Right ventricle myocardium inferior (tissue), 1 donor: ENCODE results near the gene LRCH3. TPM values are rescaled to one million over a fixed set of nuclear protein-coding genes. Genes with fewer than 3 reads are reported as not detected.

Source experiments
- ATAC-seq: fragments of 200-7000 bp; cut with Tn5 transposase; one replicate; pipeline ENCODE4 v1.9.1; 2020; ENCODE audit warnings: mild to moderate bottlenecking, moderate library complexity
- DNase-seq: peaks from one replicate; pipeline ENCODE4 v3.0.0; 2021; ENCODE audit errors: missing footprints
- intact Hi-C: fragments of 100-400 bp; cut with DNase I; formaldehyde crosslinking; loops from one replicate; pipeline ENCODE4 v1.11.0; 2022
- long read RNA-seq: library from polyadenylated mRNA; unstranded; transcript quantifications from one replicate; pipeline ENCODE4 v2.0.0, GENCODE V29; 2021
- total RNA-seq: library from RNA; stranded (reverse); fragmentation: NEBNext Ultra II Directional; extraction: Animal tissue kit (Norgen Biotek cat#: 25700); gene quantifications from one replicate; pipeline ENCODE4 v1.2.1, GENCODE V29; 2021
- donor health status: DM: no; HTN: yes; CAD: no; lungs with severe emphysema.

Gene LRCH3
- total RNA-seq = 17.9 TPM
- long read RNA-seq, partial matches to known transcripts = 1 of 9 reads
- long read RNA-seq, other reads (novel, unspliced or antisense) = 8 of 9 reads

DNA sequence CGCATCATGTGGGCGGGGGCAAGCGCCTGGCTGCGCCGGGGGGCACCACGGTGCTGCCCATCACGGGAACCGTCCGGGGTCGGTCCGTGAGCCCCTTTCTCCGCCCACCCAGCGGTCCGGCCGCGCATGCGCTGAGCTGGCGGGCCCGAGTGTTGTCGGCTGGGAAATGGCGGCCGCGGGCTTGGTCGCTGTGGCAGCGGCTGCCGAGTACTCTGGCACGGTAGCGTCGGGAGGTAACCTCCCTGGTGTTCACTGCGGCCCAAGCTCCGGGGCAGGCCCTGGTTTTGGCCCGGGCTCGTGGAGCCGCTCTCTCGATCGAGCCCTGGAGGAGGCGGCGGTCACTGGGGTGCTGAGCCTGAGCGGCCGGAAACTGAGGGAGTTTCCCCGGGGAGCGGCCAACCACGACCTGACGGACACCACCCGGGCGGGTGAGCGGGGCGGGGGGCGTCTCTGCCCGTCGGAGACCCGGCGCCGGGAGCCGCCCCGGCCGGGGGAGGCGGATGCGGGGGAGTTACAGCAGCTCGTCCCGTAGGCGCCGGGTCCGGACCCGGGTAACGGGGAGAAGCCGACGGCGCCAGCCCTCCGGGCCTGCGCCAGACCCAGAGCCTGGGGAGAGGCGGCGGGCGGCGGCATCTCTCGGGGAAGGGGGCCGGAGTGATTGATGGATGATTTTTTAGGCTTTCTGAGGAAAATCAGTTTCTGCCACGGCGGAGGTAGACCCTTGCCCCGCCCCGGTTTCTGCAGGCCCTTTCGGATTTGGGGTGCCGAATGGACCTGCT lies at the start of gene LRCH3:
LRCH3 (plus strand) TSS at position 142 of the 779 bp plus-strand sequence; CDS start at position 167, 25 bp downstream.
- DNase-seq (peak; percentile 91), ATAC-seq (peak; percentile 90)
- intact Hi-C loops = loop anchor here (5.0 kb wide), 1 partner anchor 39 kb away; no protein-coding TSS in a partner anchor

DNA sequence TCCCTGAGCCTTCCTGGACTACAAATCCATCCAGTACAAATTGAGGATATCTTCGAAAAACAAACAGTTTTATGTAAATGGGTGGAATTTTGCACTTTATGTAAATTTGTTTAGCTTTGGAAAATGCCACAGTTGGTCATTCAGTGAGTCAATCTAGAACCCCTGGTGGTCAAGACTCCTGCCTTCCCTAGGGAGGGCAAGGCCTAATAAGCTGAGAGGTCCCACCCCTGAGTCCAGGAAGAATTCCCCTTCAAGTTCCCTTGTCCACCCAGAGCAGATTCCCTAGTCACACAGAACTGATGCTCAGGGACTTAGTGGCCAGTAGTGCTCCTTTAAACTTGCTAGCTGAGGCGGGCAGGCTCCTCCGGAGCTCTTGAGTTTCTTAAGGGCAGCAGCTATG lies 48.3 kb upstream of the LRCH3 start:
- ATAC-seq = no peak
- intact Hi-C loops = no loop called here

DNA sequence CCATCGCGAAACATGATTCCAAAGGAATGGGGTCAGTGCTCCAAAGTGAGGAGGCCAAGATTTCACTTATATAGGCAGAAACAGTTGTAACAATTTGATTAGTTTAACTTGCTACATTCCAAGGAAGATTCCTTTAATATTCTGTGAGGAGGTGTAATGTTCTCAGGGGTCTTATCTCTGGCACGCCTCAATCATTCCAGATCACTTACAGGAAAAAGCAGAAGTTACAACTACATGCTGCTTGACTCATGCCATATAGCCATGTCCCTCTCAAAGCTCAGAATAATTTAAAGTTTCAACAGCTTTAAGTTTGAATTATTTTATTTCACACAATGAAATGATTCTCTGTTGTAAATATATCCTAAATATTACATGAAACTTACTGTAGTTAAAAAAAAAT lies 44.8 kb upstream of the LRCH3 start:
- ATAC-seq = no peak
- intact Hi-C loops = no loop called here
- DNase-seq = no peak

More for the DNA sequence above, 48.3 kb upstream of the LRCH3 start:
- no peak for DNase-seq

DNA sequence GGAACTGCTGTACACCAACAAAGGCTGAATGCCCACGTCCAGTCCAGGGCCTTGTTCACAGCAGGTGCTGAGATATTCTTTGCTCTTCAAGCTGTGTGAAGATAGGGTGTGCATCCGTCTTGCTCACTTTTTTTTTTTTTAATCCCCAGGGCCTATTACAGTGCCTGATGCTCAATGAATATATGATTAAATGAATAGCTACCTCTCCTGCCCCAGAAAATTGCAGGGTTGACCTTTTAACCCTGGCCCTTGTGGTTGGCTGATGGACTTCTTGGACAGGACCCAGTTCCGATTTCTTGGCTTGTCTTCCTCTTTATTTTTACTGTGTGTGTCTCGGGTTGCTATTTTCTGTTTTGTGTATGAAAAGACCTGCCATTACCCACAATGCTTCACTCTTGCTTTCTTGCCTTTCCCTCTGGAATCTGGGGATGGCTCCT lies 44.2 kb upstream of the LRCH3 start:
- no peak for ATAC-seq
- intact Hi-C loops = no loop called here
- no peak for DNase-seq

DNA sequence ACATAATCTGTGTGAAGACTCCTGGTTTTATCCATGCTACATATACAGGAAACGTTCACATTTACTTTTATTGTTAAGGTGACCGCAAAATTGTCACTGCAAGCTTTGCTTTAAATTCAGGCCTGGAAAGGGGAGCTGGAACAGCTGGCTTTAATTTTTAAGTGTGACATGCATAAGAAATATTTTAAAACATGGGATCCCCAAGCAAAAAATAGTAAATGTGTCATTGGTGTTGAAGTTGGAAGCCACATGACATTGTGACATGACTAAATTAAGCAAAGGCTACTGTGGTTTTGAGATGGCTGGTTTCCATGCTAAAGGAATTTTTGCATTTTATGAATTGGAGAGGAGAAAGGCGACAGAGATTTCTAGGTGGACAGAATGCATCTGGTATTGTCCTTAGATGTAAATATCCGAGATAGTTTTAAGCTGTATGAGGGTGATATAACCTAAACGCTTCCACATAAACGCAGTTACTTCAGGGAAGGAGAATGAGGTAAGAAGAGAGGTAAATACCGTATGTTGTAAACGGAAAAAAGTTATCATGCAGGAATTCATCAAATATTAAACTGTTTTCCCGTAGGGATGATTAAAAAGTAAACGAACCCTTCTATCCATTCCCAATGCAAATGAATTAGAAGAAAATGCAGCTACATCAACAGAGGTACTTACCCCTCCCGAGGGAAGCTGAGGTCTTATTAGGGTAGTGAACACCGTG lies 42.3 kb upstream of the LRCH3 start:
- ATAC-seq = no peak
- intact Hi-C loops = loop anchor here (2.0 kb wide), 1 partner anchor 36 kb away; no protein-coding TSS in a partner anchor
- DNase-seq = no peak

DNA sequence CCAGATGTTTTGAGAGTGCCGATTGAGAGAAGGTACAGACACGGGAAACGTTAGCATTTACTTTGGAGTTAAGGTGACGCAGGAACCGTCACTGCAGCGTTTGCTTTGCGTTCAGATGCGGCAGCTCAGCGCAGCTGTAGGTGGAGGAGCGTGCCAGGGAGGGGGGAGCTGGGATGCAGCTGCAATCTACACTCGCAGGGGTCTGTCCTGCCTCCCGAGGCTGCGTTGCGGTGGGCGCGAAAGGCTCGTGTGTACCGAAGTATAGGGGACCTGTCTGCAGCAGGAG lies 41.8 kb upstream of the LRCH3 start:
- no peak for DNase-seq
- ATAC-seq = peak; percentile 24
- intact Hi-C loops = loop anchor here (2.0 kb wide), 1 partner anchor 36 kb away; no protein-coding TSS in a partner anchor

DNA sequence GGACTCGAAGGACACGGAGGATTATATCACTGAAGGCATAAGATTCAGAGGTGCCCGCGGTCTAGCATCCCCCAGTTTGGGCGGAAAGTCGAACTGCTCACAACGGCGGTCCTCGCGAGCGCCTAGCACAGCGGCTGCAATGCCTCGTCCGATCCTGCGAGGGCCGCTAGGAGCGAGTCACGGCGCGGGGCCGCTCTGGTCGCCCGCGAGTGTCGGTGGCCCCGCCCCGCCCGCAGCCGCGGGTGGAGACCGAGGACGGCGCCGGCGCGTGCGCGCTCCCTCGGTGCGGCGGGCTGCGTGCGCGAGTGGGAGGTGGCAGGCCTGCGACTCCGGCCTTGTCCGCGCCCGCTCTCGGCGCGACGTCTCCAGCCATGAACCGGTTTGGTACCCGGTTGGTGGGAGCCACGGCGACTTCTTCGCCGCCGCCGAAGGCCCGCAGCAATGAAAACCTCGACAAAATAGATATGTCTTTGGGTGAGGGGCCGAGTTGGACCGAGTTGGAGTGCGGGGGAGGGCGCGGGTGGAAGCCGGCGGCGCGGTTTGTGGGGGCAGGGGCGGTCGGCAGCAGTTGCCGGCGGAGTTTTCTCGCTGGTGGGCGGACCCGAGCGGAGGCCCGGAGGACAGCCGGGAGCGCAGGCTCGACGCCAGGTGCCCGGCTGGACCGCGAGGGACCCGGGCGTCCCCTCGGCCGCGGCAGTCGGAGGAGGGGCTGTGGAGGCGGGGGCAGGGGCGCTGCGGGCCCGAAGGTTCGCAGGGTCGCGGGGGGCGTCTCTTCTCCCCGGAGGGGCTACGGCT lies 41.3 kb upstream of the LRCH3 start, which contains the start of gene FYTTD1:
FYTTD1 (plus strand) TSS at position 283 of the 795 bp plus-strand sequence; CDS start at position 372, 89 bp downstream.
- intact Hi-C loops = loop anchor here (2.0 to 5.0 kb wide), 2 partner anchors 37 to 43 kb away; partner anchors contain the start of gene LRCH3
- peak; percentile 97 for ATAC-seq

DNA sequence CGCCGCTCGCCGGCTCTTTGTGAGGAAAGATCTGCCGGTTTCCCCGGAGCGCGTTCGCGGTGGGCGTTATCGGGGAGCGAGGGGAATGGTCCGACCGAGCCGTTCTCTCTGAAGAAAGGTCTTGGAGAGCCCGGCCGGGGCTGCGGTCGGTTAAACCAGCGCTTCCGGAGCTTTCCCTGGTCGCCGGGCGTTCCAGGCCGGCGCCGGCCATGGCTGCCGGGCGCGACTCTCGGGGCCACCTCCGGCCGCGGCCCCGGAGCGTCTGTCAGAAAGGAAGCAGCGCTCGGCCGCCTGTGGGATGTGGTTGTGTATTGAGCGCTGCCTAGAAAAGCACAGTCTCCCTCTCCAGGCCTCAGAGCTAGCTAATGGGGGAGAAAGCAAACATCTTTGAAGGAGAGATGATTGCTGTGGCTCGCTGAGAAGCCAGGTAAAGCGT lies 40.6 kb upstream of the LRCH3 start:
- intact Hi-C loops = loop anchor here (5.0 kb wide), 1 partner anchor 42 kb away; the partner anchor contains the start of gene LRCH3
- peak; percentile 93 for DNase-seq
- peak; percentile 65 for ATAC-seq

More for the DNA sequence above, 41.3 kb upstream of the LRCH3 start, which contains the start of gene FYTTD1:
- peak; percentile 97 for DNase-seq

DNA sequence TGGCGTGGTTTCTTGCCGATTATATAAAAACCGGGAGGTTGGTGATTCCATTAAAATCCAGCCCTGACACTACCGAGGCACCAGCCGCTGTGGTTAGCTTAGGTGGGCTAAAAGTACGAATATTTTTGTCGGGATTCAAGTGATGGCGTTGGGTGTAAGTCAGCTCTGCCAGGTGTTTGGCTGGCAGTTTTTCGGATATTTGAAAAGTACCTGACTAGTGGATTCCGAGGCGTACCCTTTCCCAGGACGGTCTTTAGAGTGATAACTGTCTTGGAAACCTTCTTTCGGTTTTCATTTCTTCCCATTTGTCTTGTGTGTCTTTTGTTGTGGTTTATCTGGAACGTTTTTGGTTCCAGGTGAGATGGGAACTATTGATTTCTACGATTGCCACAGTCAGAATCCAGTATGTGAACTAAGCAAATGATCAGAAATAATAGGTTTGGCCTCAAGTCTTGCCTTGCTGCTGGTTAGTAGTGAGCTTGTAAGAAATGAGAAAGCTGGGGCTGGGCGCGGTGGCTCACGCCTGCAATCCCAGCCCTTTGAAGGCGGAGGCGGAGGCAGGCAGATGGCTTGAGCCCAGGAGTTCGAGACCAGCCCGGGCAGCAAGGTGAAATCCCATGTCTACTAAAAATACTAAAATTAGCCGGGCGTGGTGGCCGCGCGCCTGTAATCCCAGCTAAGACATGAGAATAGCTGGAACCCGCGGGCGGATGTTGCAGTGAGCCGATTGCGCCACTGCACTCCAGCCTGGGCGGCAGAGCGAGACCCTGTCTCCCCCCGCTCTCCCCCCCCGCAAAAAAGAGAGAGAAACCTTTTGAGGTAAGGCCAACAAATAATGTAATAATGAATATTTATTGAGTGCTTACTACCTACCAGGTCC lies 40.0 kb upstream of the LRCH3 start:
- DNase-seq = peak; percentile 84
- intact Hi-C loops = loop anchor here (5.0 kb wide), 1 partner anchor 41 kb away; the partner anchor contains the start of gene LRCH3
- no peak for ATAC-seq

DNA sequence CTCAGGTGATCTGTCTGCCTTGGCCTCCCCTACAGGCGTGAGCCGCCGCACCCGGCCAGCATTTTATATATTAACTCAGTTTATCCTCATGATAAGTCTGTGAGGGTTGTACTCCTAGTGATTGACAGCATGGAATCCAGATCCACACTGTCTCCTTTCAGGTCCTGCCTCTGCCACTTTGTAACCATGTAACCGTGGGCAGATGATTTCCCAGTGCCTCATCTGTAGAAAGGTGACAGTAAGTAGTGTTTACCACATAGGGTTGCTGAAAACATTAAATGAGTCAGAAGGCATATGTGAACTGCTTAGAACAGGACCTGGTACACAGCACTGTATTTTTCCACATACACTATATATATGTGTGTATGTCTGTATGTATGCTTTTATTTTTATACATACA lies 38.9 kb upstream of the LRCH3 start:
- intact Hi-C loops = loop anchor here (5.0 kb wide), 1 partner anchor 40 kb away; the partner anchor contains the start of gene LRCH3
- DNase-seq (no peak), ATAC-seq (no peak)

DNA sequence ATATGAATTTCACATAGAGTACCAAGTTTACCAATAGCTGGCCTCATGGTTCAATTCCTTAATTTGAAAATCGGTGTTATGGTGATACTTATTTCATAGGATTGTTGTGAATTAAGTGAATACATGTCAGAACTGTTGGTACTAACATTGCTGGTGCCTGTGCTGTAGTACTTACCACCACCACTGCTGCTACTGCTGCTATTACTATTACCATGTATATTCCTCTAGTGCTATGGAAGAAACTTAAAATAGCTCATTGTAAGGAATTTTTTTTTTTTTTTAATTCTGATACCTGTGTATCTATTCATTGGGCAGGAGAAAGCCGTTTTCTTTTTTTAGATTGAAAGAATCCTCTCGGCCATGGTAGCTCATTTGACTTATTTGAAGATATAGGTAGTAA lies 37.8 kb upstream of the LRCH3 start:
- intact Hi-C loops = loop anchor here (5.0 kb wide), 1 partner anchor 39 kb away; the partner anchor contains the start of gene LRCH3
- DNase-seq = no peak
- no peak for ATAC-seq

DNA sequence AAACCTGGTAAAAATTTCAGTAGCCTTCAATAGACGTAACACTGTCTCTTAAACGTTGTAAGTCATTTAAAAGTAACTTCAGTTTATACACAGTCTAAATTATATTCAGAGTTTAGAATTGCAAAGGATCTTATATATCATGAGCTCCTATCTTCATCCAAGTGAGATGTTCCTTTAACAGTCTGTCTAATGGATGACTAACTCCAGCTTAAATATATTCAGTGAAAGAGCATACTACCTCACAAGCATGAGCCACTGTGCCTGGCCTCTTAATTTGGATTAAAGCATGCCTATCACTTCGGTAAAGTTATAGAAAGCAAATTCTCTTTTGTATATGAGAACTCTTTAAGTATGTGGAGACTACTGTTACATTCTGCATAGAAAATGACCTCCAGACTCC lies 34.4 kb upstream of the LRCH3 start:
- ATAC-seq (no peak), DNase-seq (no peak)
- intact Hi-C loops = no loop called here

DNA sequence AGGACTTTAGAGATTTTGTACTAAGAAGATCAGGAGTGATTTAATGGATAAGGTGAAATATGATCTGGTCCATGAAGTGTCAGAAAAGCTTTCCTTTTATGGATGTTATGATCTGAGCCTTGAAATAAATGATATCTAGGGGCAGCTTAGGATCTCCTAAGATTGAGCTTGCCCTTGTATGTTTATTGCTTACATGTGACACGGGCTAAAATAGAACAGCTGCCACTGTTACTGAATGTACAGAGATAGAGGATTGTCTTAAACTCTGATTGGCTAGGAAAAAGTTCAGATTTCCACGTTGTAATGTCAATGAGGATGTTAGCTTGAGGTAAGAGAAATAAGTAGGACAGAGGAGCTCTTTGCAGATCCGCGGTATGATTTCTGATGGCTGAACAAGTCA lies 32.5 kb upstream of the LRCH3 start:
- peak; percentile 44 for ATAC-seq
- no peak for DNase-seq
- intact Hi-C loops = no loop called here

DNA sequence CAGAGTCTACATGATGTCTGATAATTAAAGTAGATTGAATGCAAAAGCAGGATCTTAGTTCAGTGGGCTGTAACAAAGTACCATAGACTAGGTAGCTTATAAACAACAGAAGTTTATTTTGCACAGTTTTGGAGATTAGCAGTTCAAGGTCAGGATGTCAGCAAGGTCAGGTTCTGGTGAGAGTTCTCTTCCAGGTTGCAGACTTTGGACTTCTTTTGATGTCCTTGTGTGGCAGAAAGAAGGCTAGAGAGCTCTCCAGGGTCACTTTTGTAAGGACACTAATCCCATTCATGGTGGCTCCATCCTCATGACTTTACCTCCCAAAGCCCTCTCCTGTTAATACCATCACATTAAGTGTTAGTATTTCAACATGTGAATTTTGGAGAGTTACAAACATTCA lies 29.3 kb upstream of the LRCH3 start:
- no peak for DNase-seq
- intact Hi-C loops = no loop called here
- ATAC-seq = no peak

DNA sequence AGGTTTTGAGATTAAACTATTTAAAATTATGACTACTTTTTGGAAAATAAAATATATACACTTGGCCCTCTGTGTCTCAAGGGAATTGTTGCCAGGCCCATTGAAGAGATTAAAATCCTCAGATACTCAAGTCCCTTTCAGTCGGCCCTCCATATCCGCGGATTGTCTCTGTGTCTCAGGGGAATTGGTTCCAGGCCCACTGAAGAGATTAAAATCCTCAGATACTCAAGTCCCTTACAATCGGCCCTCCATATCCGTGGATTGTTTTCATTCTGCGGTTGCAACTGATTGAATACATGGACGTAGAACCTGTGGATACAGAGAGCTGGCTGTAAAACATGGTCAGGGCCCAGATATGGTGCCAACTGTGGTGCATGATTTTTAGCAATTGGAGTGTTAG lies 15.7 kb upstream of the LRCH3 start:
- ATAC-seq = no peak
- DNase-seq = no peak
- intact Hi-C loops = no loop called here

DNA sequence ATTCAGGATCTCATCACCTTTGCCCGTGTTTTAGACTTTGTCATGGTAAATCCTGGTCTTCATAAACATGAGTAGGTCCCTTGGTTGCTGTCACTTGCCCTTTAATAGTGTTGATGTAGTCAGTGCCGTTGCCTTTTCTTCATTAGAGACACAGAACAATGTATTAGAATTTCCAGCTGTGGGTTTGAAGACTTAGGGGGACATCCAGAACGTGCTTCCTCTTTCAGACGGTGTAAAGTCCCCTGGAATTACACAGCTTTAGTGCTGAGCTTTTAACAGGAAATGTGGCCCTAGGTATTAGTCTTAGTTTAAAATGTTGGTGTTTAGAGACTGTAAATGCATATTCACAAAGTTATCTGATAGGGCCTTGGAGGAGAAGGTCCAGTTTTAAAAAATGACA lies 8.8 kb upstream of the LRCH3 start:
- DNase-seq (no peak), ATAC-seq (no peak)
- intact Hi-C loops = no loop called here

DNA sequence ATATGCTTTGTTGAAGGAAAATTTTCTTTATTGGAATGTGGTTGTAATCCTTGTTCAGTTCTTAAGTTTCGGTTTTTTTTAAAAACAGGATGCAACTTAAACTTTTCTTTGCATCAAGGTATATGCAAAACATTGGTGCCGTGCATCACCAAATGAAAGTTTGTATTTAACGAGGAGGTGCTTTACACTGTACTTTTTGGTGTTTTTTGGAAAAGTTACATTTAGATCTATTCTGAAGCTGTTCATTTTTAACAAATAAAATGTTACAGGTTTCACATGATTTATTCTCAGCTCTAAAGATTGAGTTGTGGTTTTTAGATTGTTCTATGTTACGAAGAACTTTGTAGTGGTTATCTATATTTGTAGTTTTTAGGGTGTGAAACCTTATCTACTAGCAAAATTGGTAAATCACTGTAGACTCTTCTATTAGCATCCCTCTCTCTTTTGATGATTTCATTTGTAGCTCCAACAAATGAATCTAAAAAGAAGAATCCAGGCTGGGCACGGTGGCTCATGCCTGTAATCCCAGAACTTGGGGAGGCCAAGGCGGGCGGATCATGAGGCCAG lies 7.0 kb upstream of the LRCH3 start:
- intact Hi-C loops = no loop called here
- ATAC-seq = no peak

More for the DNA sequence above, 7.0 kb upstream of the LRCH3 start:
- no peak for DNase-seq
